Fibroblast of lung (primary cell): ENCODE data around the gene TMPRSS11B.
"Not testable (repeated sequence)": the region's sequence is repeated elsewhere in the genome, so short reads cannot be mapped to it uniquely, and the experiment has no call there.

Experiments used
- EZH2 ChIP-seq: IDR thresholded peaks from 2 replicates; pipeline ENCODE4 v1.5.1; 2012; ENCODE audit warnings: low read length, control low read depth, mild to moderate bottlenecking; ENCODE audit errors: missing control alignments
- TF ChIP-seq, protein P1 (sequence below), 2 donors: IDR thresholded peaks in 1 of 2; conservative IDR thresholded peaks in 1 of 2; 1 replicate in 1 of 2; 2 replicates in 1 of 2; pipeline ENCODE4 v1.5.1; 2011 to 2012; ENCODE audit warnings: low read length in 2 of 2, control low read depth in 1 of 2, inconsistent platforms in 1 of 2, low read depth in 1 of 2, mild to moderate bottlenecking in 1 of 2

DNA sequence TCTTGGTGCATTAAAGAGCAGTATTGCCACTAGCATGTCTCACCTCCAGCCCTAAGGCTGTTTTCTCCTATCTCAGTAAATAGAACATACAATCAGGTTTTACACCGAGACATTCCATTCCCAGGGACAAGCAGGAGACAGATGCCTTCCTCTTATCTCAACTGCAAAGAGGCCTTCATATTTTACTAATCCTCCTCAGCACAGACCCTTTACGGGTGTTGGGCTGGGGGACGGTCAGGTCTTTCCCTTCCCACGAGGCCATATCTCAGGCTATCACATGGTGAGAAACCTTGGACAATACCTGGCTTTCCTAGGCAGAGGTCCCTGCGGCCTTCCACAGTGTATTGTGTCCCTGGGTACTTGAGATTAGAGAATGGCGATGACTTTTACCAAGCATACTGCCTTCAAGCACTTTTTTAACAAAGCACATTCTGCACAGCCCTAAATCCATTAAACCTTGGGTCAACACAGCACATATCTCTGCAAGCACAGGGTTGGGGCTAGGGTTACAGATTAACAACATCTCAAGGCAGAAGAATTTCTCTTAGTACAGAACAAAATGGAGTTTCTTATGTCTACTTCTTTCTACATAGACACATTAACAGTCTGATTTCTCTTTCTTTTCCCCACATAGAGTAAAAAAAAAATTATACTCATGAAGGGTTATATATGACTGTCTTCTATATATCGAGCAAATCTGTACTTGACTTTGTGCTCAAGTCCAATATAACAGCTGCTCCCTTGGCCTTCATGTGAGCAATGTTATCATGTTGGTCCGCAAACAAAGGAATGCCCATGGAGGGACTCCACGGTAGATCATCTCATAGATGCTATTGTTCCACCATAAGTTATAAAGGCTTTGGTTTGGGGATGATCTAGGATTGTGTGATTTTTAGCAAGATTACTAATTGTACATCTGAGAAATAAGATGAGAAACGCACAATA, 36.6 kb upstream of the TMPRSS11B start:
- TF ChIP-seq, protein P1, sequence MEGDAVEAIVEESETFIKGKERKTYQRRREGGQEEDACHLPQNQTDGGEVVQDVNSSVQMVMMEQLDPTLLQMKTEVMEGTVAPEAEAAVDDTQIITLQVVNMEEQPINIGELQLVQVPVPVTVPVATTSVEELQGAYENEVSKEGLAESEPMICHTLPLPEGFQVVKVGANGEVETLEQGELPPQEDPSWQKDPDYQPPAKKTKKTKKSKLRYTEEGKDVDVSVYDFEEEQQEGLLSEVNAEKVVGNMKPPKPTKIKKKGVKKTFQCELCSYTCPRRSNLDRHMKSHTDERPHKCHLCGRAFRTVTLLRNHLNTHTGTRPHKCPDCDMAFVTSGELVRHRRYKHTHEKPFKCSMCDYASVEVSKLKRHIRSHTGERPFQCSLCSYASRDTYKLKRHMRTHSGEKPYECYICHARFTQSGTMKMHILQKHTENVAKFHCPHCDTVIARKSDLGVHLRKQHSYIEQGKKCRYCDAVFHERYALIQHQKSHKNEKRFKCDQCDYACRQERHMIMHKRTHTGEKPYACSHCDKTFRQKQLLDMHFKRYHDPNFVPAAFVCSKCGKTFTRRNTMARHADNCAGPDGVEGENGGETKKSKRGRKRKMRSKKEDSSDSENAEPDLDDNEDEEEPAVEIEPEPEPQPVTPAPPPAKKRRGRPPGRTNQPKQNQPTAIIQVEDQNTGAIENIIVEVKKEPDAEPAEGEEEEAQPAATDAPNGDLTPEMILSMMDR (conservative IDR thresholded peaks at IDR 0.05 in 1 of 2, IDR thresholded peaks at IDR 0.05 in 1 of 2; ENCODE audit: low read depth in 1 of 2, low read length in 2 of 2) = not testable (repeated sequence)
- TF ChIP-seq EZH2 = not testable (repeated sequence)
